Cardiac muscle cell (in vitro differentiated cells and primary cell): ENCODE data around the gene UBQLN4. TPM values are rescaled to one million over a fixed set of nuclear protein-coding genes. Genes with fewer than 3 reads are reported as not detected.
"Not testable (repeated sequence)": the region's sequence is repeated elsewhere in the genome, so short reads cannot be mapped to it uniquely, and the experiment has no call there.

ENCODE experiments used
- DNase-seq, 2 donors: peaks; one replicate each; pipeline versions ENCODE4 v3.0.0 to v3.0.0-alpha.2; 2010 to 2017; ENCODE audit warnings: low read depth in 1 of 2, low spot score in 1 of 2
- H3K27ac ChIP-seq: fragments of 200-600 bp; sonication (generic); 2 replicates; pipeline ENCODE4 v1.5.1; 2016
- H3K27me3 ChIP-seq: fragments of 200-600 bp; sonication (generic); 2 replicates; pipeline ENCODE4 v1.6.0; 2016; ENCODE audit warnings: control low read depth
- H3K36me3 ChIP-seq: fragments of 200-600 bp; sonication (generic); 2 replicates; pipeline ENCODE4 v1.5.1; 2016; ENCODE audit warnings: control low read depth
- H3K4me1 ChIP-seq: fragments of 200-600 bp; sonication (generic); 2 replicates; pipeline ENCODE4 v1.8.1; 2017; ENCODE audit warnings: low read depth, mild to moderate bottlenecking, mixed run types
- H3K4me3 ChIP-seq: fragments of 200-600 bp; sonication (generic); 2 replicates; pipeline ENCODE4 v1.5.1; 2016; ENCODE audit warnings: mild to moderate bottlenecking
- H3K9me3 ChIP-seq: fragments of 200-600 bp; sonication (generic); 2 replicates; pipeline ENCODE4 v1.5.1; 2017; ENCODE audit warnings: low read depth, mild to moderate bottlenecking, control low read depth
- polyA plus RNA-seq: library from polyadenylated mRNA; unstranded; fragments of >200 nt; fragmentation: Nextera tagmentation; extraction: Ambion mirVana; gene quantifications from 2 replicates; pipeline ENCODE4 v1.2.1, GENCODE V29; 2016
- total RNA-seq: library from RNA; depleted of rRNA; stranded (reverse); fragments of >200 nt; gene quantifications from 2 replicates; pipeline ENCODE4 v1.2.3, GENCODE V29; 2016
- TF ChIP-seq, protein P1 (sequence below): IDR thresholded peaks from 2 replicates; pipeline ENCODE4 v1.5.1; 2012; ENCODE audit warnings: low read depth, mild to moderate bottlenecking, low read length

Gene UBQLN4
- total and polyA plus RNA-seq, 2 experiments from 2014 or later = 29.2 to 51.0 TPM

DNA sequence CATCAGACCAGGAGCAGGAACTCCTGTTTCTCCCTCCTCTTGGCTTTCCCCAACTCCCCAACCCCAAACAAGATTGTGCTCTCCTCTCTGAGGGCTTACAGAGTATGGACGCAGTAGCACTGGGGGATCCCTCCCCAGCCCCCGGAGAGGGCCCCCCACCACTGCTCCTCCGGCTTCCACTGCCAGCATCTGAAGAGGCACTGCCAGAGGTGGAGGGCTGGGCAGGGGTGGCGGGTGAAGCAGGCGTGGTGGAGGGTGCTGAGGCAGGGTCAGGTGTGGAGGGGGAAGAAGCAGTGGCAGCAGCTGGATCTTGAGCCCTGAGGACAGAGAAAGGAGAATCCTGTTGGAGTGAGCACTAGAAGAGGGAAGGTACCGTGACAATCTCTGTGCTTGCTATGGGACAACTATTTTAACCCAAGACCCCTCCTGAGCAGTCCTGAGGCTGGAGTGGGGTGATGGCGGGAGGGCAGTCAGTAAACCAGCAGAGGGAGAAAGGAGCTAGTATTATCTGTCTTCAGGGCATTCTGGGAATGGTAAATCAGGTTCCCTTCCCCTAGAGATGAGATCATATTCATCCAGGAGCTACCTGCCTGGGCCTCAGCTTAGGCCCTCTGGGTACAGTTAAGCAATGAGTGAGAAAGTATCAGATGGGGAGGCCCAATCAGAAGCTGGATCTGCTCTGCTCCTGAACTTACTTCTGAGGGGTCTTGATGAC lies 2.4 kb downstream of the UBQLN4 start:
- Histone ChIP-seq H3K9me3 (no peaks in the 10 kb centered on the region), H3K36me3 (peaks cover 26% of the 10 kb centered on the region), H3K4me3 (no peak overlapping the region), H3K27me3 (no peaks in the 10 kb centered on the region), H3K27ac (peak overlapping the region; percentile 11), H3K4me1 (peaks cover 6% of the 10 kb centered on the region)
- TF ChIP-seq, protein P1, sequence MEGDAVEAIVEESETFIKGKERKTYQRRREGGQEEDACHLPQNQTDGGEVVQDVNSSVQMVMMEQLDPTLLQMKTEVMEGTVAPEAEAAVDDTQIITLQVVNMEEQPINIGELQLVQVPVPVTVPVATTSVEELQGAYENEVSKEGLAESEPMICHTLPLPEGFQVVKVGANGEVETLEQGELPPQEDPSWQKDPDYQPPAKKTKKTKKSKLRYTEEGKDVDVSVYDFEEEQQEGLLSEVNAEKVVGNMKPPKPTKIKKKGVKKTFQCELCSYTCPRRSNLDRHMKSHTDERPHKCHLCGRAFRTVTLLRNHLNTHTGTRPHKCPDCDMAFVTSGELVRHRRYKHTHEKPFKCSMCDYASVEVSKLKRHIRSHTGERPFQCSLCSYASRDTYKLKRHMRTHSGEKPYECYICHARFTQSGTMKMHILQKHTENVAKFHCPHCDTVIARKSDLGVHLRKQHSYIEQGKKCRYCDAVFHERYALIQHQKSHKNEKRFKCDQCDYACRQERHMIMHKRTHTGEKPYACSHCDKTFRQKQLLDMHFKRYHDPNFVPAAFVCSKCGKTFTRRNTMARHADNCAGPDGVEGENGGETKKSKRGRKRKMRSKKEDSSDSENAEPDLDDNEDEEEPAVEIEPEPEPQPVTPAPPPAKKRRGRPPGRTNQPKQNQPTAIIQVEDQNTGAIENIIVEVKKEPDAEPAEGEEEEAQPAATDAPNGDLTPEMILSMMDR = no peak
- DNase-seq = no peak

DNA sequence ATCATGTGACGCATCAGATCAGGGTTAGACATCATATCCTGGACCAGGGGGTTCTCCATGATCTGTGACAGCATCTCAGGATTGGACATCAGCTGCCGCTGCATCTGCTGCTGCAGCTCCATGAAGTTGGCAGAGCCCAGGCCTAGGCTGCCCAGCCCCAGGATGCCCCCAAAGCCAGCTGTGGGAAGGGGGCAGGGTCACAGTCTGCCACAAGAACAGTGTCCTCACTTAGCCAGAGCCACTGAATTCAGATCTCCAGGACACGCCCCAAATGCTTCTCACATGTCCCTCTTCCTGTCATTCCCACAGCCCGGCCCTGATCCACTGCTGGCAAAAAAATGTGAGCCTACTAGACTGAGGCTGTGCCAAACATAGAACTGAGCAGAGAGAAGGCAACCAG lies 3.2 kb downstream of the UBQLN4 start:
- Histone ChIP-seq H3K27ac (no peak overlapping the region), H3K9me3 (no peaks in the 10 kb centered on the region), H3K4me1 (peaks cover 1% of the 10 kb centered on the region), H3K27me3 (no peaks in the 10 kb centered on the region), H3K4me3 (no peak overlapping the region), H3K36me3 (peaks cover 29% of the 10 kb centered on the region)
- TF ChIP-seq, protein P1 = no peak
- DNase-seq = no peak

DNA sequence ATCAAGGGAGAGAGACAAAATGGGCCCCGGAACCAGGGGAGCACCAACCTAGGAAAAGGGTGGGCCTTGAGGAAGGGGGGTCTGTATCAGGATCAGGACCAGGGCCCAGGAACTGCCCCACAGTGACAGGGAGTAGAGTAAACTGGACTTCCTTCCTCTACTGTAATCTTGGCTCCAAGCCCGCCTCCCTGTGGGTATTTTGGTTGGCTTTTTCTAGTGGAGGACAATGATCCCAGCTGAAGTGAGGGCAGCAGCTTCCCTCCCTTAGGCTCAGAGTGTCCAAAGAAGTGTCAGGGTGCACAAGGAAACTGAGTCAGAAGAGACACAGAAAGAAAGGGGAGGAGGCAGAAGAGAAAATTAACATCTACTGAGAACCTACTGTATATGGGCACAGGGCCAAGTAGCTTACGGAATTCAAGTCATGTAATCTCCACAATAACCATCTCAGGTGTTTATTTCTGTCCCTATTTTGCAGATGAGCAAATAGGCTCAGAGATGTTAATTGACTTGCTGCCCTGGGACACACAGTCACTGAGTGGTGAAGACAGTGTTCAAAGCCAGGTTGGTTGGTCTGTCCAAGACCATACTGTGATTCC lies 4.8 kb downstream of the UBQLN4 start:
- no peak for DNase-seq
- no peak overlapping the region for H3K27ac ChIP-seq
- no peaks in the 10 kb centered on the region for H3K9me3 ChIP-seq
- H3K4me3 ChIP-seq = no peak overlapping the region
- H3K36me3 ChIP-seq = peaks cover 31% of the 10 kb centered on the region
- no peaks in the 10 kb centered on the region for H3K4me1 ChIP-seq
- TF ChIP-seq, protein P1 = no peak
- H3K27me3 ChIP-seq = no peaks in the 10 kb centered on the region

DNA sequence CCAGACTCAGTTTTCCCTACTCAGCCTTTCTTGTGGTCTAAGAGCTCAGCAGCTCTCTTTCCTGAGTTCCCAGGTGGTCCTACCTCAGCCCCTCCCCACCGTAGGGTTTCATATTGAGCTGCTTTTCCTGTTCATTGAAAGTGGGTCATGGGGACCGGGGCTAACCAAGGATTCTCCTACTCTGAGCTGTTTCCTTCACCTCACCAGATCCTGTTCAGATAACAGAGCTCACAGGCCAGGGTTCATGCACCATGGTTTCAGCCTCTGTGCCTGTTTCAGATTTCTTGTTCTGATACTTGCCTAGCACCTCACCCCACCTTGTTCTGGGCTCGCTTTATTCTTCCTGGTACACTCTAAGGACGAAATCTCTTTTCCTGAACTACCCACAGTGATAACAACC lies 8.5 kb downstream of the UBQLN4 start:
- TF ChIP-seq, protein P1 = no peak
- no peak overlapping the region for H3K27ac ChIP-seq
- no peaks in the 10 kb centered on the region for H3K9me3 ChIP-seq
- no peak overlapping the region for H3K4me3 ChIP-seq
- no peaks in the 10 kb centered on the region for H3K4me1 ChIP-seq
- no peak for DNase-seq
- no peaks in the 10 kb centered on the region for H3K27me3 ChIP-seq
- peaks cover 37% of the 10 kb centered on the region for H3K36me3 ChIP-seq

DNA sequence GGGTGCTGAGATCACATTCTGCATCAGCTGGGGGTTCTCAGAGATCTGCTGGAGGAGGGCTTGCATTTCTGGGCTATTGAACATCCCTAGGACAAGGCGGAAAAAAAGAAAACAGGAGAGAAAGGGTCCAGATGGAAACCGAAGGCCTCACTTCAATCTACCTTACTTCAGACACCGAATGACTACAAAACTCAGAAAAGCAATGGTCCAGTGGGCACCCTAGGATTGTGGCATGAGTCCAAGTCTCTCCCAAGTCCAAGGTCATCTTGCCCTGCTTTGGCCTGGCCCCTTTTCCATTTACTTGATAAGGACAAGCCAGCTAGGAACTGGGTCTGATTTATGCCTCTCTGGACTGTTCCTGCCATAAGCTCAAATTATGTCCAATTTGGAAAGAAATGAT lies 10.8 kb downstream of the UBQLN4 start:
- Histone ChIP-seq H3K4me1 (no peaks in the 10 kb centered on the region), H3K4me3 (no peak overlapping the region), H3K27me3 (no peaks in the 10 kb centered on the region), H3K9me3 (no peaks in the 10 kb centered on the region), H3K27ac (no peak overlapping the region), H3K36me3 (peaks cover 25% of the 10 kb centered on the region)
- DNase-seq = no peak
- TF ChIP-seq, protein P1 = no peak

DNA sequence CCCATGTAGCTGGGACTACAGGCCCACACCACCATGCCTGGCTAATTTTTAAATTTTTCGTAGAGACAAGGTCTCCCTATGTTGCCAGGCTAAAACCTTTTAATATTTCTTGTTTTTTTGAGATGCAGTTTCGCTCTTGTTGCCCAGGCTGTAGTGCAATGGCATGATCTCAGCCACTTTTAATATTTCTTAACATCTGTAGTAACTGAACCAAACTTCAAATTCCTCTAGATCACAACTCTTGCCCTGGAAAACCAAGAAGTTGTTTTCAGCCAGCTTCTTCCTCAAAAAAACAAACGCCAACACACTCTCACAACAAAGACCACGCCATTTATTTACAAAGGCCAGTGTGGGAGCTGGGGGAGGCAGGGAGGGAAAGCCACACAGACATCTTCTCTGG lies 18.6 kb downstream of the UBQLN4 start:
- not testable (repeated sequence) for H3K27me3 ChIP-seq, H3K4me3 ChIP-seq, H3K9me3 ChIP-seq, H3K4me1 ChIP-seq, DNase-seq, H3K27ac ChIP-seq
- peaks cover 16% of the 10 kb centered on the region for H3K36me3 ChIP-seq
